Putamen (tissue), 1 donor: ENCODE results near the gene ATP2A2.
A peak's percentile ranks its signal among the peaks of the same experiment; 100 is the strongest.

ENCODE experiments used
- DNase-seq: peaks from one replicate; pipeline ENCODE4 v3.0.0-alpha.2; 2016; ENCODE audit warnings: low spot score

The ATP2A2 gene

DNA sequence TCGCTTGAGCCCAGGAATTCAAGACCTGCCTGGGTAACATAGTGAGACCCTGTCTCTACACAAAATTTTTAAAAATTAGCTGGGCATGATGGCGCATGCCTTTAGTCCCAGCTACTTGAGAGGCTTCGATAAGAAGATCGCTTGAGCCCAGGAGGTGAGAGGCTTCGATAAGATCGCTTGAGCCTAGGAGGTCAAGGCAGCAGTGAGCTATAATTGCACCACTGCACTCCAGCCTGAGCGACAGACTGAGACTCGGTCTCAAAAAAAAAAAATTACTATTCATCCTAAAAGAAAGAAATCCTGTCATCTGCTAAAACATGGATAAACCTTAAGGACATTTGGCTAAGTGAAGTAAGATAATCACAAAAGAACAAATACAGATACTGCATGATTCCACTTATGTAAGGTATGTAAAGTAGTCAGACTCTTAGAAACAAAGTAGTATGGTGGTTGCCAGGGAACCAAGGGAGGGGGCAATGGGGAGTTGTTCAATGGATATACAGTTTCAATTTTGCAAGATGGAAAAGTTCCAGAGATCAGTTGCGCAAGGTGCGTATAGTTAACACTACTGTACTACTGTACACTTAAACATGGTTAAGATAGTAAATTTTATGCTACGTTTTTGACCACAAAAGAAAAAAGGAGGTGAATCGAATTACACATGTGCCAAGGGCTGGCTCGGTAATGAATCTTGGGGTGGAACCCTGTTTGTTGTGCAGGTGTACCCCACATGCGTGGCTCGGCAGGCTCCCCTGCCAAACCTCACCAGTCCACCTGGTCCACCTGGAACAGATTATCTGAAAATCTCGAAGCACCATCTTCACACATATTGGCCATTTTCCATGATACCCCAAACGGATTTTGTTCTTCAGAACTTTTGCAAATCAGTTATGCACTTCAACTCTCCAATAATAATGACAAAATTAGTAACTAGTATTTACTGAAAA, 18.3 kb upstream of the ATP2A2 start:
- DNase-seq = no peak

GRCh38 chr12:110266381-110266960, 14.6 kb upstream of the ATP2A2 start:
- no peak for DNase-seq

- DNase-seq = no peak
These were observed 13.9 kb upstream of the ATP2A2 start for GRCh38 chr12:110266980-110267620.

- DNase-seq = no peak
These were observed 11.4 kb upstream of the ATP2A2 start for GRCh38 chr12:110269622-110270124.

- no peak for DNase-seq
These were observed 10.7 kb upstream of the ATP2A2 start for GRCh38 chr12:110270125-110270962.

DNA sequence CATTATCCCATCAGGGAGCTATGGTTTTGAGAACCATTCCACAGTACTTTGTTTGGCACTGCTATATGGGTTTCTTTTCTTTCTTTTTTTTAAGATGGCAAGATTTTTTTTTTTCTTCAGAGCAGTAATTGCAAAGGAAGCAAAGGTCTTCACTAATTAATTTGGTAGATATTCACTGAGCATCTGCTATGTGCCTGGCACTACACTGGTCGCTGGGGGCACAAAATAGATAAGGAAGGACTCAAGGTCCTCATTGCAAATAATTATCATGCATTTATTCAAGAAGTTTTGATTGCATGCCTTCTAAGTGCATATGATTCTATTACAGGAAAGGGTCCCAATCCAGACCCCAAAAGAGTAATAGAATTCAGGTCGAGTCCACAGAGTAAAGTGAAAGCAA, 10.0 kb upstream of the ATP2A2 start:
- no peak for DNase-seq

GRCh38 chr12:110277530-110278254, 3.4 kb upstream of the ATP2A2 start:
- DNase-seq = no peak

DNA sequence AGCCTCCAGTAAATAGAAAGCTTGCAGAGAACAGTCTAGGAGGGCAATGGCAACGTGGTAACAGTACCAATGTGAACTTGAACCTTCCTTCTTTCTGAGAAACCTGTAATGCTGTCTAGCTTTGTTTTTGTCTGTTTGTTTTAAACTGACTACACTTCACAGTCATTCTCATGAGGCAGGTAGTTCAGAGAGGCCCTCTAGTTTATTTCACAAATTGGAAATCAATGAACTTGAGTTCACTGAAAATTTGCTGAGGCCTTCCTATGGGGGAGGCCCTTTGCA, 2.9 kb upstream of the ATP2A2 start:
- DNase-seq = no peak

DNA sequence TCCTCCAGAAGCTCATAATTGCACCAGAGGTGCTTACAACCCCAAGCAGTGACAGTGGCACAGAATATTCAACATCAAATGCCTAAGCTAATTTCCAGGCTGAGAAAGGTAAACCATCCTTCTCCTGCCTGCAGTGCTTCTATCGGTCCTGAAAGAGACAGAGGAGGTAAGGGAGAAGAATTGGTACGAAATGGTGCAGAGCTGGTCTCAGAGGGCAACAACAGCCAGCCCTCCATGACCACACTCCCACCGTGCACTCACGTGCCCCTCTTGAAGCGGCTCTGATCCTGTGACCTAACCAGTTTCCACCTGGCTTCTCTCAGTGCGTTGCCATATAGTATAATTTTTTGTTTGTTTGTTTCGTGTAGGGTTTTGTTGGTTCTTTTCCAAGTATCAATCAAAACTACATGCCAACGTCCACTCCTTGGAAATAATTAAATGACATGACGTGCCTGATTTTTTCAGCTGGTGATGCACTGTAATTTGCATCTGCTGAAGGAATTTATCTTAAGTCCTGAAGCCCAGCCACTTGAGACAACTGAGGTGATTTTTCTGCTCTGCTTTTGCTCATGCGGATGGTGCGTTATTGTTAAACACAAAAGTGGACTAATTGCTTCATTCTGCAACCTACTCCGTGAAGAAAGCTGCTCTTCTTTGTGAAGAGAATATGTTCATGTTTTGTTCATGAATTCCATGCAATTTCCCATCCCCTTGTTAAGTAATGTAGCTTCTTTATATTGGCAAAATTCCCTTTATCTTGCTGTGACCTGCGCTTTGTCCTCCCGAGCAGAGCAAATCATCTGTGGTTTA, 1.3 kb upstream of the ATP2A2 start:
- DNase-seq = no peak

DNA sequence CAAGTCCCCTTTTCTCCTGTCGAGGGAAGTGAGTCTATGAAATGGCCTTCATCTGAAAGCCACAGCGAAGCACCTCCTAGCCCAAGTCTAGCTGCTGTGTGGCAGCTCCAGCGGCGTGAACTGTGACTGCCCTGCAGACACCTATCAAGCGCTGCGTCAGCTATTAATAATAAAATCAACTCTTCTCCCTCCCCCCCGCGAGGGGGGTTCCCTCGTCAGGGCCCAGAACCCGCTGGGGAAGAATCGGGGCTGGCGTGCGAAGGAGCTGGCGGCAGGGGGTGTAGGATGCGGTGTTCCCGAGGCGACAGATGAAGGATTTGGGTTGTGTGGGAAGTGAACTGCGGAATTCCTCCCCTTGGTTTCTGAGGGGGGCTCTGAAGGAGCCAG, 662 bp upstream of the ATP2A2 start:
- DNase-seq = peak; percentile 78

DNA sequence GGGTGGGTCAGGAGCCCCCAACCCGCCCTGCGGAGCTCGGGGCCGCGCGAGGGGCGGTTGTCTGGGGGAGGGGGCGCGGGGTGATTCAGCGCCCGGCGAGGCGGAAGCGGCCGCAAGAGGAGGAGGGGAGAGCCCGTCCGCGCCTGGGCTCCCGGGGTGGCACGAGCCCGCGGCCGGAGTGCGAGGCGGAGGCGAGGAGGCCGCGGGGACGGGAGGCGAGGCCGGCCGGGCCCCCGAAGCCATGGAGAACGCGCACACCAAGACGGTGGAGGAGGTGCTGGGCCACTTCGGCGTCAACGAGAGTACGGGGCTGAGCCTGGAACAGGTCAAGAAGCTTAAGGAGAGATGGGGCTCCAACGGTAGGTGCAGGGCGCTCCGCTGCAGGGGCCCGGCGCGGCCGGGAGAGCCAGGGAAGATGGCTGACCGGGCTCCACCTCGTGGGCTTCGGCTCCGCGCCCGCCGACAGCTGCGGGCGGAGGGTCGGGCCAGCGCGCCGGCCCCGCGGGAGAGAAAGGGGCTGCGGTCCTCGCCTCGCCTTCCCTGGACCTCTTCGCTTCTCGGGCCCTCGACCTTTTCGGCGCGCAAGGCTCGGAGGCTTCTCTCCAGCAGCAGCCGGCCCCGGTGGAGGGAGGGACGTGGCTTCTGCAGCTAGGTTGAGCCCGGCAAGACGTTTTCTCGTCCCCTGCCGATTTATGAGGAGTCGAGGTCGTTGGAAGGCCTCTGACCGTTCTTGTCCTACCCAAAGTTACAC, 677 bp downstream of the ATP2A2 start:
- DNase-seq = peak; percentile 30

GRCh38 chr12:110282300-110282860, 1.3 kb downstream of the ATP2A2 start:
- DNase-seq = no peak

- DNase-seq = no peak
These were observed 2.1 kb downstream of the ATP2A2 start for GRCh38 chr12:110282956-110283817.

GRCh38 chr12:110284597-110284996, 3.5 kb downstream of the ATP2A2 start:
- DNase-seq = no peak

DNA sequence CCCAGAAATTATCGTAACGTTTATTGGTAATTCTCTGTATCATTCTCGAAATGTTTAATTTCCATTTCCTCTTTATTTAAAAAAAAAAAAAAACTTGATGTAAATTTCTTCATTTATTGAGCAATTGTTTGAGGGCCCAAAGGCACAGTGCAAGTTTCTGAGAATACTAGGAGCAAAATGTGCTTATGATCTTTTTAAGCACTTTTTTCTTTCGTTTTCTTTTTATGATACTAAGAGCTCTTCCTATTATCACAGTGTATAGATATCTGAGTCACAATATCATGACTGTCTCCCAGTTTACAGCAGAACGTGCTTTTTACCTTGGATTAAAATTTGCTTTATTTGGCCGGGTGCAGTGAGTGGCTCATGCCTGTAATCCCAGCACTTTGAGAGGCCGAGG, 5.6 kb downstream of the ATP2A2 start:
- no peak for DNase-seq

- no peak for DNase-seq
These were observed 6.9 kb downstream of the ATP2A2 start for GRCh38 chr12:110287986-110288385.

DNA sequence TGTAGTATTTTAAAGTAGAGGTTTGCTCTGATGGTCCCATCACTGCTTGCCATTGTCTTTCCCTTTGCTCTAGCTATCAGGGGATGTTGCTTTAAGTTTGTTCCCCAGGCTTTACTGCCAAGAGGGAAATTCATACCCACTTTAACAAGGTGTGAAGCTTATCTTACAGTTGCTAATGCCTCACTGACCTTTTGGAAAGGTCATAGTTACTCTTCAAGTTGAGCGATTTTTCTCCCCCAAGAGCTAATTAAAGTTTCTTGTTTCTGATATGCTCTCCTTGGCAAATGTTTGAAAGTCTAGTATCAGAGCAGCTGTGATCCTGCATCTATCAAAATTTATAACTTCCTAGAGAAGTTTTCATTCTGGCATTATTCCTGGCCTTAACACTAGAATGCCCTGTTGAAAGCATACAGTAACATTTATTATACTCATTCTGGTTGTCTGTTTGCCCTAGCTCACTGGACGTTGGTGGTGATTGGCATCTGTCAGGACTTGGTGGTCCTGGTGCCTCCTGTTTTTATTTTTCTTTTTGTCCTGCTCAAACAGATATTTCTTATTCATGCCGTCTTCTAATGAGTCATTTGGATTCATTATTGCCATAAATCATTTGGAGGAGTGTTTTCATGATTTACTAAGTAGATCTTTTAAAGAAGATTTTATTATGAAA, 8.1 kb downstream of the ATP2A2 start:
- DNase-seq = no peak

- no peak for DNase-seq
These were observed 8.6 kb downstream of the ATP2A2 start for GRCh38 chr12:110289711-110290078.
